OCI-LY7 (cell line): ENCODE results near the gene CHRM5.

Experiments used
- EZH2phosphoT487 ChIP-seq: fragments of 200-600 bp; sonication (generic); IDR thresholded peaks from 2 replicates; pipeline ENCODE4 v1.6.1; 2018; ENCODE audit warnings: low read depth, borderline replicate concordance, mild to moderate bottlenecking, mixed run types, antibody characterized with exemption, low read length, moderate library complexity, mixed read lengths
- TF ChIP-seq, protein P1 (sequence below): fragments of 200-600 bp; sonication (generic); conservative IDR thresholded peaks from 2 replicates; pipeline ENCODE4 v1.5.1; 2014; ENCODE audit warnings: mild to moderate bottlenecking, antibody characterized with exemption, low read length, moderate library complexity, mixed read lengths

DNA sequence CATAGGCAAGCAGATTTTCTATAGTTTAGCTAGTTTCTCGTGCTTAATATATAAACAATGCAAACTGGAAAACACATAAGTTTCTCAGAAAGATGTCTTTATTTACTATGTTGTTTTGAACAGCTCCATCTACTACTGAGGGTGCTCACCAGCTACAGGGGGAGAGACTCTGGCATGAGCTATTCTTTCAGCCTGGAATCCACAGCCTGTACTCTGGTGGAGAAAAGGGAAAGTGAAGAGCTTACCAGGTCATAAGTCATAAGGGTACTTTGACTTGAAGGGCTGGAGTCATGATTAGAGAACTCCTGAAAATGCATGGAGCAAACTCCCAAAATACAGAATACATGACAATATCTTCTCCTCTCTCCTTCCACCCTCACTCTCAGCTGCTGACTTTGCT is 75.1 kb downstream of the CHRM5 start:
- TF ChIP-seq, protein P1, sequence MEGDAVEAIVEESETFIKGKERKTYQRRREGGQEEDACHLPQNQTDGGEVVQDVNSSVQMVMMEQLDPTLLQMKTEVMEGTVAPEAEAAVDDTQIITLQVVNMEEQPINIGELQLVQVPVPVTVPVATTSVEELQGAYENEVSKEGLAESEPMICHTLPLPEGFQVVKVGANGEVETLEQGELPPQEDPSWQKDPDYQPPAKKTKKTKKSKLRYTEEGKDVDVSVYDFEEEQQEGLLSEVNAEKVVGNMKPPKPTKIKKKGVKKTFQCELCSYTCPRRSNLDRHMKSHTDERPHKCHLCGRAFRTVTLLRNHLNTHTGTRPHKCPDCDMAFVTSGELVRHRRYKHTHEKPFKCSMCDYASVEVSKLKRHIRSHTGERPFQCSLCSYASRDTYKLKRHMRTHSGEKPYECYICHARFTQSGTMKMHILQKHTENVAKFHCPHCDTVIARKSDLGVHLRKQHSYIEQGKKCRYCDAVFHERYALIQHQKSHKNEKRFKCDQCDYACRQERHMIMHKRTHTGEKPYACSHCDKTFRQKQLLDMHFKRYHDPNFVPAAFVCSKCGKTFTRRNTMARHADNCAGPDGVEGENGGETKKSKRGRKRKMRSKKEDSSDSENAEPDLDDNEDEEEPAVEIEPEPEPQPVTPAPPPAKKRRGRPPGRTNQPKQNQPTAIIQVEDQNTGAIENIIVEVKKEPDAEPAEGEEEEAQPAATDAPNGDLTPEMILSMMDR = no peak
- no peak for TF ChIP-seq EZH2phosphoT487
